Measurements from ENCODE around the gene ACBD6. TPM values are rescaled to one million over a fixed set of nuclear protein-coding genes. Genes with fewer than 3 reads are reported as not detected.

ACBD6 gene
- total and polyA plus RNA-seq, 10 of the 15 experiments (the other 5 are each of a cell fraction or from before 2014, with no cell fraction given), result 15.0 to 67.3 (median 55.0) TPM

DNA sequence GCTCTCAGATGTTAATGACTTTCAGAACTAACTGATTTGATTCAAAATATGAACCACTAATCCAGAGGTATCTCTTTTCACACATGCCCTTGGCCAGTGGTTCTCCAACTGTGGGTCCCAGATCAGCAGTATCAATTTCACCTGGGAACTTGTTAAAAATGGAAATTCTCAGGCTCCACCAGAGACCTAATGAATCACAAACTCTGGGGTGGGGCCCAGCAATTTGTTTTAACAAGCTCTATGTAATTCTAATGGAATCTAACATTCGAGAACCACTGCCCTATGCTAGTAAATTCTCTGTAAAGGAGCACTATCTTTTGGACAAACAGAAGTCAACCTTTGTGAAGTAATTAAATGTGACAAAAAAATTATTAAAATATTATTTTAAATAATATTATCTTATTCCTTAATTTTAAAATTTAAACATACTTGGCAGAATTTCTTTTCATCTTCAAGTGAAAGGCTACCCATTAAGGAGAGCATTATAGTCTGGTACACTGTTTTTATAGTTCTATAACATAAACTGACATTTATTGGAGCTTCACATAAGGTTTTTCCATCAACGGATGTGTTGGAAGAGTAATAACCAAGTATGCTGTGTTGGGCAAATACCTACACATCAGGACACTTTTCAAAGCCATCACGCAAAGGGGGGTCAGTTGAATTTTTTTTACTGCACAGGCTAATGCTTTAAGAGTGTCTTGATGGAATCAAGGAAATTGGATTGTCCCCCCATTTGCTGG lies 141.9 kb downstream of the ACBD6 start:
- no peak for TF ChIP-seq IKZF2 (IDR thresholded peaks at IDR 0.05)
- TF ChIP-seq ZSCAN29 (IDR thresholded peaks at IDR 0.05), result no peak
- TF ChIP-seq NR2F1 (conservative IDR thresholded peaks at IDR 0.05), result no peak
- TF ChIP-seq, protein P1, sequence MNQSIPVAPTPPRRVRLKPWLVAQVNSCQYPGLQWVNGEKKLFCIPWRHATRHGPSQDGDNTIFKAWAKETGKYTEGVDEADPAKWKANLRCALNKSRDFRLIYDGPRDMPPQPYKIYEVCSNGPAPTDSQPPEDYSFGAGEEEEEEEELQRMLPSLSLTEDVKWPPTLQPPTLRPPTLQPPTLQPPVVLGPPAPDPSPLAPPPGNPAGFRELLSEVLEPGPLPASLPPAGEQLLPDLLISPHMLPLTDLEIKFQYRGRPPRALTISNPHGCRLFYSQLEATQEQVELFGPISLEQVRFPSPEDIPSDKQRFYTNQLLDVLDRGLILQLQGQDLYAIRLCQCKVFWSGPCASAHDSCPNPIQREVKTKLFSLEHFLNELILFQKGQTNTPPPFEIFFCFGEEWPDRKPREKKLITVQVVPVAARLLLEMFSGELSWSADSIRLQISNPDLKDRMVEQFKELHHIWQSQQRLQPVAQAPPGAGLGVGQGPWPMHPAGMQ (IDR thresholded peaks at IDR 0.05; ENCODE audit: borderline replicate concordance), result no peak
- no peaks in the 10 kb centered on the region for H4K20me1 ChIP-seq (ENCODE audit: control insufficient read depth, insufficient read depth)
- ATAC-seq (no peak), FAIRE-seq (no peak), DNase-seq (ENCODE audit: low read depth, low spot score) (no peak)
- no peak overlapping the region for H3K27ac ChIP-seq (ENCODE audit: control insufficient read depth, insufficient read depth)
- no peak overlapping the region for H3K4me3 ChIP-seq
- in situ Hi-C loops (cut with MboI) (no loop called here), intact Hi-C loops (cut with micrococcal nuclease; ENCODE audit: unreplicated experiment) (no loop called here)
- ChIA-PET POLR2A (no interaction called here), SMC1A (ENCODE audit: uncharacterized antibody, unreplicated experiment) (interaction anchor here (0.6 kb wide), 1 partner anchor 703 kb away, joined by 3 read pairs; no protein-coding TSS in a partner anchor), RAD21 (ENCODE audit: unreplicated experiment) (no interaction called here), CTCF (interaction anchor here (0.6 to 1.9 kb wide), 2 partner anchors 11 to 117 kb away, joined by 3 to 5 read pairs; no protein-coding TSS in a partner anchor)
- H3K9me3 ChIP-seq (replicated peaks; ENCODE audit: control insufficient read depth, insufficient read depth, low read length), result no peaks in the 10 kb centered on the region
- H3K4me2 ChIP-seq (ENCODE audit: control insufficient read depth, insufficient read depth), result no peak overlapping the region
- H3K9ac ChIP-seq (ENCODE audit: control insufficient read depth, insufficient read depth, low read length), result no peak overlapping the region
- H3K79me2 ChIP-seq (ENCODE audit: control insufficient read depth, insufficient read depth, low read length), result no peaks in the 10 kb centered on the region
- no peaks in the 10 kb centered on the region for H3K4me1 ChIP-seq (ENCODE audit: control insufficient read depth, insufficient read depth, low read length)
- WGBS (ENCODE audit: insufficient coverage, insufficient replicate concordance, low lambda C conversion rate, missing lambda C conversion rate), result 97% methylated on average over 3 of the region's 3 CpGs
- no peaks in the 10 kb centered on the region for H3K36me3 ChIP-seq (ENCODE audit: control insufficient read depth in 2 of 2, insufficient read depth in 2 of 2, low read length in 1 of 2)
- no peaks in the 10 kb centered on the region for H3K27me3 ChIP-seq (replicated peaks in 1 of 2; ENCODE audit: control insufficient read depth in 2 of 2, insufficient read depth in 2 of 2, low read length in 1 of 2)
- no TSS peak for BruUV-seq (replicated peaks)
- H2AFZ ChIP-seq (ENCODE audit: control insufficient read depth, low read depth, low read length), result no peak overlapping the region

GRCh38 chr1:180358649-180359048 lies 143.7 kb downstream of the ACBD6 start:
- H3K9me3 ChIP-seq (replicated peaks; ENCODE audit: control insufficient read depth, insufficient read depth, low read length), result no peaks in the 10 kb centered on the region
- no peak overlapping the region for H3K27ac ChIP-seq (ENCODE audit: control insufficient read depth, insufficient read depth)
- ChIA-PET SMC1A (ENCODE audit: uncharacterized antibody, unreplicated experiment) (no interaction called here), POLR2A (no interaction called here), CTCF (interaction anchor here (1.0 to 1.2 kb wide), 2 partner anchors 11 to 124 kb away, joined by 4 to 6 read pairs; no protein-coding TSS in a partner anchor), RAD21 (ENCODE audit: unreplicated experiment) (no interaction called here)
- BruUV-seq (replicated peaks), result no TSS peak
- no peaks in the 10 kb centered on the region for H3K4me1 ChIP-seq (ENCODE audit: control insufficient read depth, insufficient read depth, low read length)
- H4K20me1 ChIP-seq (ENCODE audit: control insufficient read depth, insufficient read depth), result no peaks in the 10 kb centered on the region
- ATAC-seq (no peak), FAIRE-seq (no peak), DNase-seq (ENCODE audit: low read depth, low spot score) (no peak)
- no peaks in the 10 kb centered on the region for H3K36me3 ChIP-seq (ENCODE audit: control insufficient read depth in 2 of 2, insufficient read depth in 2 of 2, low read length in 1 of 2)
- no peak overlapping the region for H3K4me2 ChIP-seq (ENCODE audit: control insufficient read depth, insufficient read depth)
- WGBS (ENCODE audit: insufficient coverage, insufficient replicate concordance, low lambda C conversion rate, missing lambda C conversion rate), result 95% methylated on average over 1 of the region's 1 CpG
- no peak overlapping the region for H3K9ac ChIP-seq (ENCODE audit: control insufficient read depth, insufficient read depth, low read length)
- H2AFZ ChIP-seq (ENCODE audit: control insufficient read depth, low read depth, low read length), result no peak overlapping the region
- in situ Hi-C loops (cut with MboI) (no loop called here), intact Hi-C loops (cut with micrococcal nuclease; ENCODE audit: unreplicated experiment) (no loop called here)
- no peaks in the 10 kb centered on the region for H3K79me2 ChIP-seq (ENCODE audit: control insufficient read depth, insufficient read depth, low read length)
- no peaks in the 10 kb centered on the region for H3K27me3 ChIP-seq (replicated peaks in 1 of 2; ENCODE audit: control insufficient read depth in 2 of 2, insufficient read depth in 2 of 2, low read length in 1 of 2)
- no peak overlapping the region for H3K4me3 ChIP-seq
- TF ChIP-seq ZBTB11 (CRISPR knock-in tag; IDR thresholded peaks at IDR 0.05), result no peak
- TF ChIP-seq EP300 (IDR thresholded peaks at IDR 0.05; ENCODE audit: borderline replicate concordance in 1 of 2, control insufficient read depth in 1 of 2, low read depth in 2 of 2, low read length in 2 of 2), result no peak

All from GM12878 (cell line).